DLD1 (cell line): Measurements from ENCODE around the gene FANCC.

Experiments
- in situ Hi-C: cut with HindIII; loops from 2 replicates; pipeline ENCODE4 v1.10.0; 2017; ENCODE audit warnings: low sequenced_read_pairs

Gene FANCC

DNA sequence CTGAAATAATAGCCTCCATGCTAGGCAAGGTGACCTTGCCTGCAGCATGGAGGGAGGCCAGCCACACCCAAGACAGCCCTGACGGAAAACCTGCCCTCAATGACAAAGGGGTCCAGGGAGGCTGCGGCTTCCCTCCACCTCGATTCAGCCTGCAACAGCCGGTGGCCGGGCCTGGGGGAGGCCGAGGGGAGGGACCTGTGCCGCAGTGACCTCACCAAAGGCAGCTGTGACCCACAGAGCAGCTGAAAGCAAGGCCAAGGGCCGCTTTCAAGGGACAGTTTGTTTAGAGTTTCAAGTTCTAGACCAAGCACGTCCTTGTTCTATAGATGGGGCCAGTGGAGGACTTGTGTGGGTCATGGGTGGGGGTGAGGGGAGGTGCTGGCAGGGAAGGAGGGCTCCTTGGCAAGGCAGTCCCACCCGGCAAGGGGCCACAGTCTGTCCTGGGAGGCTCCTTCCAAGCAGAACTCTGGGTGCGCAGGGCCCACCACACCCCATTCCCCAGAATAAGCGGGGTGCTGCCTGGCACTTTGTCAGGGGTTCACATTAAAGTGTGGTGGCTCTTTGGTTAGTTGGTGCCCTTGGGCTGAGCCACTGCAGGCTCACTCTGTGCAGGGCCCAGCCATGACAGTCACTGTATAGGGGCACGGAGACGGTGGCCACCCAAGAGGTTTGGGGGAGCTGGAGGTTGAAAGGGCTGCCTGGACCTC, 226.5 kb downstream of the FANCC start:
- in situ Hi-C loops: loop anchor here (5.0 kb wide), 1 partner anchor 56 kb away; no protein-coding TSS in a partner anchor

DNA sequence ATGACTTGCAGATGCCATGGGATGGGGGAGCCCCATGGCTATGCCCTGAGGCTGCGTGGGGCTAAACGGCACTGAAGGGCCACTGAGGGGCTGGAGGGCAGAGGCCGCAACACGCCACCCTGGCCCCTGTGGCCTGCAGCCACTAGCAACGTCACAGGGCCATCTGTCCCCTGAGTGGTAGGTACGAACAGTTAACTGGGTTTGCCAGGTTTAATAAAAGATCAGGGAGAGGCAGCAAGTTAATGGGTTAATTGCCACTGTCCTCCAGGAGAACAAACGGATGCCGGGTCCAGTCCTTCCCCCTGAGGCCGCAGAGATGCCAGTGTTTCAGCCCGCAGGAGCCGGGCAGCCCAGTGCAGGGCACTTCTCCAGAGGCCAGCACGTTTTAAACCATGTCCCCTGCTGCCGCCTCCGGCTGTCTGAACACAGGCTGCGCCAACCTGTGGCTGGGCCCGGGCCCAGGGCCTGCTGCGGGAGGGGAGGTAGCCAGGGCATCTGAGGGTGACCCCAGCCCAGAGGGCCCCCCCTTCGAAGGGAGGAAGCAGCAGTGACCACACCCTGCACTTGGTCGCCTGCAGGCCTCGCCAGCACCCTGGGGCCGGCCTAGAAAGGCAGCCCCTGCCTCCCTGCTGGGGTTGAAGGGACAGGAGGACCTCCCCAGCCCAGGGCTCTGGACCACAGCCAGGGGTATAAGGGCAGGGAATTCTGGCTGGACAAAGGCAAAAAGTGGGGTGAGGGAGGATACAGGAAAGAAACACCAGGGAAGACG, 227.3 kb downstream of the FANCC start:
- in situ Hi-C loops: loop anchor here (5.0 kb wide), 1 partner anchor 57 kb away; no protein-coding TSS in a partner anchor

DNA sequence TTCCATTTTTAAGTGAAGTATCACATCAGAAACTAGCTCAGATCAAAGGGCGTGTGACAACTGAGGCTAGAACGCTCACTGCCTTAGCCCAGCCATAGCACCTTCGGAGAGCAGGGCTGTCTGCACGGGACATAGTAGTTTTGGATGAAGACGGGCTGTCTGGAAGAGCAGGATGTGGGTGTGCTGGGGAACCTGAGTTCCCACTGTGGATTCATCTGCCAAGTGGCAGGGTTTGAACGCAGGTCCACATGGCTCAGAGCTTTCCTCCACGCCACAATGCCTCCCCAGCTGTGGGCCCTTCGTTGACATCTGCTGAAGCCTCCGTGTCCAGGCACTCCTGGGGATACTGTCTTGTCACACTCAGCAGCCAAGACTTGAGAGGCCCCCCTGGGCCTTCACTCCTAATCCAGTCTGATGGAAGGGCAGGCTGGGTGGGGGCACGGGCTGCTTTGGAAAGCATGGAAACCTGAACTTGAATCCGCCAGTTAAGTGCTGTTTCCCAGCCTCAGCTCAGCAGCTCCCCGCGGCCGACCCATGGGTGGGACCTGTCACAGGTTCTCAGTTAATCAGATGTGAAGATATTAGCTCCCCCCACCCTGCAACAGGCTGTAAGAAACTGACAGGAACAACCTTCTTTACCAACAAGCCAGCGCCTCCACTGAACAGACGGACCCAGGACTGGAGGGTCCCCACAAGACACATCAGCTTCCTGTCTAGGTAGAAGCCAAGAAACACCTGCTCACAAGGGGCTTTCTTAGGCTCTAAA, 228.1 kb downstream of the FANCC start:
- in situ Hi-C loops: loop anchor here (5.0 kb wide), 1 partner anchor 58 kb away; no protein-coding TSS in a partner anchor

DNA sequence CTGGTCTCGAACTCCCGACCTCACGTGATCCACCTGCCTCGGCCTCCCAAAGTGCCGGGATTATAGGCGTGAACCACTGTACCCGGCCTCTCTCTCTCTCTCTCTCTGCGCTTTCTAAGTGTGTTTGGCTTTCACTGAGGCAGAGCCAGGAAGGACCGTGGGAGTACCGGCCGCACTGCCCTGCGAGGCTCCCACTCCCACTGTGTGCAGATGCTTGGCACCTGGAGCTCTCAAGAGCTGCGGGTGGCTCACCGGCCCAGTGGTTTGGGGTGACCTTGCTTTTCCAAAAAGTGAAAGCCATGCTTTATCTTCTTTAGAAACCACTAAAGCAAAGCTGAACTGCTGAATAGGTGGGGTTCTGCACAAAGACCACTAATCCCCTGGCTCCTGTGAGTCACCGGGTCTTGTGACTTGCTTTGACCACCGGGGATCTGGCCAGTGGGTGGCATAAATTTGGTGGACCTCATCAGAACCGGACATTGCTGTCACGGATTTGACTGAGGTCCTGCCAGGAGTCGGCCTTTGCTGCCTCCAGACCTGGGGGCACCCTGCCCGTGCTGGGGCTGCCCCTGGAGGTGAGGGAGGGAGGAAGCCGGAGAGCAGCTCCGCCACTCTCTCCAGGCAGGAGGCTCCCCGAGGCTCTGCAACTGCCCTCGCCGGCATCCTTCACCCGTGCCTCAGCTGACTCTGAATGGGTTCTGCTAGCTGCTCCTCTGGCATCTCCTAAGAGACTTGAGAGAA, 228.9 kb downstream of the FANCC start:
- in situ Hi-C loops: no loop called here

DNA sequence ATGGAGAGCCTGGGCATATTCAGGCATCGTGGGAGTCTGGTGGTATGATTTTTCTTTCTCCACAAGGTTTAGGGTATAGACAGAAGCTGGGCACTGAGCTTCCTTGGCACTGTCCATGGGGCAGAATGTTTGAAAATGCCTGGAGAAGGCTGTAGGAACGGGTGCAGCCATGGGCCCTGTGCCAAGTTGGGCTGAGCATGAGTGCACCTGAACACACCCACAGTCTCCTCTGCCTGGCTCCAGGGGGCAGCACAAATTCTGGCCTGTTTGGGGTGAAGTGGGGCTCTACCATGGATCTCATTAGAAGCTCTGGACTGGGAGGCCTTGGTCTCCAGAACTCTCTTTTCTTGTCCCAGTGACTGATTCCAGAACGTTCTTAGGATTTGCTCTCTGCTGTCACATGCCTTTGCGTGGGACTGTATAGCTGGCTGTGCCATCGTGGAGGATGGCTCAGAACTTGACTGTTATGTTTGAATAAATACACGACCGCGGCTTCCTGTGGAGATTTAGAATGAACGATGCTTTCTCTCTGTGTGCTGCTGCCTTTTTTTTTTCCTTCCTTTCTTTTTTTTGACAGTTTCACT, 229.8 kb downstream of the FANCC start:
- in situ Hi-C loops: no loop called here

DNA sequence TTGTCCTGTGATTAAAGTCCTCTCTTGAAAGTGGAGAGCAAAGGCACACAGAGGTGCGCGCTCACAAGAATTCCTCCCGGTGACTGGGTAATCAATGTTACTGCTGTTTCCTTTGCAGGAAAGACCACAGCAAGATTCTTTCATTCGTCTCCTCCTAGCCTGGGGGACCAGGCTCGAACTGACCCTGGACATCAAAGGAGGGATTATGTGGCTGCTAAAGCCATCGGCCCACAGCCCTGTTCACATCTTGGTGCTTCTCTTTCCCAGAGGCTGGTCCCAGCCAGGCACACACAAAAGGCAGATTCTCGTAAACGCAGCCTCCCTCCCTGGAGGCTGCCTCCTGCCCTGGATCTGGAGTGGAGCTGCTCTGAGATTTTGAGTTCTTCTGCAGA, 230.9 kb downstream of the FANCC start:
- in situ Hi-C loops: no loop called here

DNA sequence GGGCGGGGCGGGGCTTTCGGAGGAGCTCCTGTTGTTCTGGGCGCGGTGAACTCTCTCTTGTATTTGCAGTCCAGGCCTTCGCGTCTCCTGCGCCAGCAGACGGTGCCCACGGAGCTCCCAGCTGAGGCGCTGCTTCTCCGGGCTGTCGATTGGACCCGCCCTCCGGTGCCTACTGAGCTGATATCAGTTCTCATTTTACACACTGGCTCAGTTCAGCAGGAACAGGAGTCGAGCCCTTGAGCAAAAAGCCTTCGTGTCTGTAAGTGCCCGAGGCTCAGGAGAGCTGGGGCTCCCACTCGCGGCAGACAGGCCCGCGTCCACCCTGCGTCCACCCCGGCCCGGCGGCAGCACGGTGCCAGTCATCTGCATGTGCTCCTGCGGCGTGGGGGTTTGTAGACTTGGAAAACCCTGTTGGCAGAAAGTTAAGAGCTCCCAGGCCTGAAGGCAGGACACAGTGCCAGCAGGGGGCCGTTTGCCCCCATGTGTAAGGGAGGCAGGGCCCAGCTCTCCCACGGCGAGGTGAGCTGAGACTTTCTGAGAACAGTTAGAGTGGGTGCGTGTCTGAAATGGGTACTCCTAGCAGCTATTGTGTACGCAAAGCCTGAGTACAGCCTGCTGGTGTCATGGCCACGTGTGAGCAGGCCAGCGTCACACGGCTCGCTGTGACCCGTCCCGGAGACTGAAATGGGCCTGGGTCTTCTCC, 231.5 kb downstream of the FANCC start:
- in situ Hi-C loops: no loop called here

DNA sequence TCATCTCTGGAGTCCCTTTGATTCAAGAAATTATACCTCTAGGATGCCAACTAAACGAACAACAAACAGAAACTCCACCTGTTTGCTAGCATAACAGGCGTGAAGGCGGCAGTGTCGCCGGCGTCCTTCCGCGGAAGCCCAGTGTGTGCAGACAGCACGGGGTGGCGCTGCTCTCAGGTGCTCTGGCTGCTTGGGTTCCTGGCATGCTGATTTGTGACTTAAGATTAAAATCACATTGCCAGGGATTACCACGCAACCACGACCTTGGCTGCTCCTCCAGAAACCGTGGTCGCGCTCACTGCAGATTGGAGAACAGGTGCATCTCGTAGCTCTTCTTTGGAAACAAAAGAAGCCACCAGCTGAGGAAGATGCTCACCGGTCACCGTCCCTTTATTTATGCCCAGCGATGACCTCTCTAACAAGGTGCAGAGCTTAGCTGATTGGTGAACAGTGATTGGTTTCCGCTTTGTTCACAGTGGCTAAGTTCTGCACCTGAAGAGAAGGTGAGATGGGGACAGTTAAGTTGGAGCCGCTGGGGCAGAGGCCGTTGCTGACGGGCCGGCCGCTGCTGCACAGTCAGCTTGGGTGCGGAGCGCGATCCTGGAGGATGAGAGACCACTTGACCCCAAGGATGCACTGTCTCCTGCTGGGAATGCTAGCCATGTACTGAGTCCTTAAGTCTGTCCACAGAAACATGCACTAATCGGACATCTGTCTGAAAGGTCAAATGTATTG, 232.3 kb downstream of the FANCC start:
- in situ Hi-C loops: no loop called here

DNA sequence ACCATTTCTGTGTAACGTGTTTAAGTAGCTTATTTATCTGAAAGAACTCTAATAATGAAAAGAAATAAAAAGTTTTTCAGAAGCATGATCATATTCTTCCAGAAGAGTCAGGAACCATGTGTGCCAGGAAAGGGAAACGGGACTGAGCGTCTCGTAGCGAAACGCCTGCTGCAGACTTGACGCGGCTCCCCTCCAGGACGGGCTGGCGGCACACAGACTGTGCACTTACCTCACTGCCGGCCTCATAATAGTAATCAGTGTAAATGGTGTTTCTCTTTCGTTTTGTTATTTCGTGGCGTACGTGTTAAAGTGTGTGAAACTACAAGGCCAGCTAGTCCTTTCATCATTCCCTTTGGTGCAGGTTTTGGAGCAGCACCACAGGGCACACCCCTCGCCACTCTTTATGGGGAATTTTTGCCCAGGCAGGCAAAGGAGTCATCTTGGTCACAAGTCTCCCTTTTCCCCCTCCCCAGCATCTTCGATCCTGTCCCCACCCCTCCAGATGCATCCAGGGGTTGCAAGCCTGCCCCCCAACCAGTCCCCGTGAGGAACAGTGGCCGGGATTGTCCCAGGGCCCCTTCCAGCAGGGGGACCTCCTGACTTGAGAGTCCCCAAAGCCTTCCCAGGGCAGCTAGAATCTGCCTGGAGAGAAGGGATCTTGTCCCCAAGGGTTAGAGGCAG, 233.1 kb downstream of the FANCC start:
- in situ Hi-C loops: no loop called here

DNA sequence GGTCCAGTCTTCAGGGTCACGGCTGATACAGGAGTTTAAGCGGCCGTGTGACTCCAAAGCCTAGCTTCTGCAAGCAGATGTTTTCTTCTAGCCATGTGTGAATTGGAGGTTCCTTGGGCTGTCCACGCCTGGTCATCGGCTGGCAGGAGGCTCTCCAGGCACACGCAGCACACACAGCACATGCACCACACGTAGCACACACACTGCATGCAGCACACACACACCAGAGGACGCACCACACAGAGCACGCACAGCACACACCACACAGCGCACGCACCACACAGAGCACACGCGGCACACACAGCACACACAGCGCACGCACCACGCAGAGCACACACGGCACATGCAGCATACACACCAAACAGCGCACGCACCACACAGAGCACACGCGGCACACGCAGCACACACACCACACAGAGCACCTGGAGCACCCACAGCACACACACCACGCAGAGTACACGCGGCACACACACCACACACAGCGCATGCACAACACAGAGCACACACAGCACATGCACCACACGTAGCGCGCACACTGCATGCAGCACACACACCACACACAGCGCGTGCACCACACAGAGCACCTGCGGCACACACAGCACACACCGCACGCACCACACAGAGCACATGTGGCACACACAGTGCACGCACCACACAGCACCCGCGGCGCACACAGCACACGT, 234.3 kb downstream of the FANCC start:
- in situ Hi-C loops: no loop called here

DNA sequence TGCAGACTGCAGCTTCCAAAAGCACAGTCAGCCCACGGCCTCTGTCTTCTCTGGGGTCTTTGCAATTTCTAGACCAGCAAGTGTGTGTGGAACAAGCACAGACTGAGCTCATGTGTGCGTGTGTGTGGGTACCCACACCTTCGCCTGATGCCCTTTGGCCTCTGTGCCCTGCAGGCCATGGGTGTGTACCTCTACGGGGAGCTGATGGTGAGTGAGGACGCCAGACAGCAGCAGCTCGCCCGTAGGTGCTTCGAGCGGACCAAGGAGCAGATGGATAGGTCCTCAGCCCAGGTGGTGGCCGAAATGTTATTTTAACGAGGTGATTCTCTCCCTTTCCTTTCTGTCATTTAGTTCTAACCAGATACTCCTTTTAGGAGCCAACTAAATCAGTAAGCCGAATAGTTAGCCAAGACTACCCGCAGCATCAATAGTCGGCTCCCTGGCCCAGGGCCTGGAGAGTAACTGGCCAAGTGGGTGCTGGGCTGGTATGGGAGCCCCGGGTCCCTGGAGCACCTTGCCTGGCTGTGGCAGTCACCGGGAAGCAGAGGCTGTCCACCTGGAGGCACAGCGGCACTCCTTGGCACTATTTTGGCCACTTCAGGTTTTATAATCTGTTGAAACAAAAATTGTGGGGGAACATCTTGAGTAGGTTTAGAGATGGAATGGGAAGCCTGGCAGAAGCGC, 235.0 kb downstream of the FANCC start:
- in situ Hi-C loops: no loop called here

DNA sequence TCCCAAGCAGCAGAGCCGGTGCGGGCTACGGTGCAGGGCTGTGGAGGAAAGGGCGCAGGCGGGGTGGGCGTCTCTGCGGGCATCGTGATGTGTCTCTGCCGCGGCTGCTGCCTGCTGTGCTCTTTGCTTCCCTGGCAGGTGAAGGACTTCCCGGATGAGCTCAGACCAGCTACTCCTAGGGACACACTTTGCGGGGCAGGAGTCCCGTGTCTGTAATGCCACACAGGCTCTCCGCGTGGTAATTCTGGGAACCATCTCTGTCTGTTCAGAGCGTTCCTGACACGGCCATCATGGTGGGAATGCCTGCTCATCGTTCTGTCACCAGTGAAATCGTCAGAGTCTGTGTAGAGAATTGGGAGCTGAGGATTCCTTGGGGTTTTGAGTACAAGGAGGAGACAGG, 235.5 kb downstream of the FANCC start:
- in situ Hi-C loops: no loop called here

DNA sequence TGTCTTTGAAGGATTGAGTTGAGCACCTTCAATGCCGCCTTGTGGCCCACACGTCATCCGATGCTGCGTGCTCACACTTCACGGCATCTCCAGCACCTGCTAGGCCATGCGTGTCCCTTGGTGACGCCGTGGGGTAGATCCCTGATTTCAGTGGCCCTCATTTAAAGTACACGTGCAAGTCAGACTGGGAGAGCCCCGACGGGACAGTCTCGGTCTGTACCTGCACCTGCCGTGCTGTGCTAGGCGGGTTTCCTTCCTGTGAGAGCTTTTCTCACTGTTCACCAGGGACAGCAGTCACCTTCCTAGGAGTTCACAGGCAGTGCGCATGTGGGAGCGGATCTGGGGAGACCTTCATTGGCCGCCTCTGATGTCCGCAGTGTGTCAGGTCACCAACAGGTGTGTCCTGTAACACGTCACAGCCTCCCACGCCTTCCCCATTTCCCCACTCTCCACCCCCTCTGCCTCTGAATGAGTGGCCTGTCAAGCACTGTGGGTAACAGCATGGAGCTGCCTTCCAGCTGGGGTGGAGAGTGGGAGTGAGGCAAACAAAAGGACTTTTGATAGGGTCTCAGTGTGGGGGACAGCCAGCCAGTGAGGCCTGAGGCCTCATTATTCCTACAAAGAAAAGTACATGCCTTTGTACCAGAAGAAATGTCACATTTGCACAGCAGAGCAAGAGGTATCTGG, 236.4 kb downstream of the FANCC start:
- in situ Hi-C loops: no loop called here

DNA sequence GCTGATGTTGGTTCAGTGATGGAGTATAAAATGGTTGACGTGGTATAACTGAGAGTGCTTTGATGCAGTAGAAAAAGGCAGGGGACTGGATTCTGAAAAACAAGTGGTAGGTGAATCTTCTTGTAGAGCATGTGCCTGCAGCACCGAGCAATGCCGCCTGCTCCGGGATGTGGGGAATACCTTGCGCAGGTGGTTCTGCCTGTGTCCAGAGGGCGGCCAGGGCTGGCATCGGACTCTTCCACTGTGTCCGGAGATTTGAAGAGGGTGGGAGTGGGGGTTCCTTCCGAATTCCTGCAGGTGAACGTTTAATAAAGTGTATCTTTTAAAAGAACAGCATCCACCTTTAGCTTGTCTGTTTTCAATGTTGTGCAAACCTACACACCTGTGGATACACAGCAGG, 238.0 kb downstream of the FANCC start:
- in situ Hi-C loops: no loop called here

DNA sequence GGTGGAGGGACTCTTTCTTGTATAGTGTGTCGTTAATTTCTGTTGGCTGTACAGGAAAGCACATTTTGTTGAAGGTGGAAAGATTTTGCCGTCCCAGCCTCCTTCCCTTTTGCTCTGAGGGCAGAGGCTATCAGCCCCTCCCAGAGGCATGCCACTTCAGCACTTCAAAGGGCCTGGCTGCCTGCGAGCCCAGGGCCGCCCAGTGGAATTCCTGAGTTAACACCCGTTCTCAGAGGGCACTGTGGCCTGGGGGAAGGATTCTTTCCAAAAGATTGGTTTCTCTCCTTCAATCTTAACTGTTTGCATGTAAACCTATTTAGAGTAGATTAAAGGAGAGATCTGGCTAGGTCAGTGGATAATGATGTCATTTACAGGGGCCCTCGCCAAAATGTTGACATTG, 238.6 kb downstream of the FANCC start:
- in situ Hi-C loops: no loop called here

DNA sequence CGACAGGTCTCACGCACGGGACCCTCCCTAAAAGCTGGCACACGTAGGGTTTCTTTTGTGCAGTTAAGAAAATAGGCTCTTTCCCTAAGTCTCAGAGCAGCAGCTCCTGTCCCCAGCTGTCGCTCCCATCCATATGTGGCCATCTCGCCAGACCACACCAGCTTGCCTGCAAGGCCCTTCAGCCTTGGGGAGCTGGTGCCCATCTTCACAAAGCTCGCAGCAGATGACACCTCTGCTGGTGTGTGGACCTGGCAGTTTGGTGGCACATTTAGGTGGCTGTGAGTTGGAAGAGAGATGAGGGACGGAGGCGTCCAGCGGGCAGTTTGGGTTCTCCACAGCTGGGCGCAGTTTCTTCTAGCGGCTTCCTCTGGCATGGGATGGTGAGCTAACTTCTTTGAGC, 239.0 kb downstream of the FANCC start:
- in situ Hi-C loops: no loop called here

DNA sequence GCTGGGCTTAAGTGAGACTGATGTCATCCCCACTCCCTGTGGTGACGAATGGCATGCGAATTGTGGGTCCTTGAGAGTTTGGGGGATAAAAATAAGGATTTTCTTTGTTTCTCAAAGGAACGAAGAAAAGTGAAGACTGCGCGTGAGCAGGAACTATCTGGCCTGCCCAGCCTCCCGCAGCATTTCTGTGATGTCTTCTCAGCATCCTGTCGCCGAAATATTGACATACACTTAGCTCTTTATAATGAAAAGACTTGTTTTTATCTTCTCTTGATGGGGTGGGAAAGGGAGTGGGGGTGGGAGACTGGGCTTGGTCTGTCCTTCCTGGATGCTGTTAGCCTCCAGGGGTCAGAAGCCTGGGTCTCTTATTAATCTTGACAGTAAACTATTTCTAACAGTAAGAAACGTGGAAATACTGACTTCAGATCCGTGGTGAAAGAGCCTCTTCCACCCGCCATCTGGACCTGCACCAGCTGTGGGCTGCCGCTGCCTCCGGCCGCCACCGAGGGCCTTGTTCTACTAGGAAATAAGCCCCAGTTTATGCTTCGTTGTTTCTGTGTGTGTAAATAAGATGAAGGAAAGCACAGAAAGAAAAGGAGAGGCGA, 239.6 kb downstream of the FANCC start:
- in situ Hi-C loops: no loop called here
